Spleen (tissue), 11 donors: ENCODE measurements around the gene TAS1R1. TPM values are rescaled to one million over a fixed set of nuclear protein-coding genes. Genes with fewer than 3 reads are reported as not detected.

Experiments
- DNase-seq: peaks from one replicate; pipeline ENCODE4 v3.0.0-alpha.2; 2020
- H3K27ac ChIP-seq, 8 donors: fragments of 200-600 bp; sonication (generic) in 7 of 8; 1 replicate in 4 of 8; 2 replicates in 4 of 8; pipeline versions ENCODE4 v1.5.0 to v1.8.0; 2016 to 2021; ENCODE audit warnings: inconsistent platforms in 4 of 8, mild to moderate bottlenecking in 4 of 8, moderate library complexity in 1 of 8
- H3K27me3 ChIP-seq, 7 donors: fragments of 200-600 bp; sonication (generic) in 6 of 7; replicated peaks in 1 of 7; 1 replicate in 4 of 7; 2 replicates in 3 of 7; pipeline versions ENCODE4 v1.5.0 to v1.8.0; 2016 to 2021; ENCODE audit warnings: inconsistent platforms in 3 of 7, mild to moderate bottlenecking in 1 of 7
- H3K36me3 ChIP-seq, 6 donors: fragments of 200-600 bp; sonication (generic) in 5 of 6; 1 replicate in 4 of 6; 2 replicates in 2 of 6; pipeline versions ENCODE4 v1.5.0 to v1.8.0; 2016 to 2021; ENCODE audit warnings: inconsistent platforms in 2 of 6
- H3K4me1 ChIP-seq, 6 donors: fragments of 200-600 bp; sonication (generic) in 5 of 6; 1 replicate in 3 of 6; 2 replicates in 3 of 6; pipeline versions ENCODE4 v1.5.0 to v1.8.0; 2016 to 2021; ENCODE audit warnings: inconsistent platforms in 3 of 6
- H3K4me3 ChIP-seq, 8 donors: fragments of 200-600 bp; sonication (generic) in 7 of 8; 1 replicate in 4 of 8; 2 replicates in 4 of 8; pipeline versions ENCODE4 v1.5.0 to v1.8.0; 2016 to 2021; ENCODE audit warnings: inconsistent platforms in 4 of 8, mild to moderate bottlenecking in 4 of 8, moderate library complexity in 2 of 8
- H3K9me3 ChIP-seq, 8 donors: fragments of 200-600 bp; sonication (generic) in 7 of 8; 1 replicate in 4 of 8; 2 replicates in 4 of 8; pipeline versions ENCODE4 v1.5.0 to v1.8.0; 2016 to 2021; ENCODE audit warnings: inconsistent platforms in 4 of 8
- POLR2A ChIP-seq, 3 donors: fragments of 450-650 bp; IDR thresholded peaks; one replicate each; pipeline ENCODE4 v1.5.1; 2017; ENCODE audit warnings: antibody characterized with exemption in 3 of 3, mild to moderate bottlenecking in 1 of 3
- POLR2AphosphoS5 ChIP-seq, 3 donors: sonication (generic); formaldehyde crosslinking; IDR thresholded peaks; one replicate each; pipeline ENCODE4 v1.5.1; 2017; ENCODE audit warnings: antibody characterized with exemption in 3 of 3
- WGBS, 5 donors: extraction: QIAGEN DNeasy Blood & Tissue Kit in 3 of 5; methylation state at CpG; one replicate each; pipeline versions ENCODE4 v1.1.5 to v1.1.7; 2013 to 2018; 5-methylcytosine and 5-hydroxymethylcytosine counted together
- intact Hi-C: fragments of 100-400 bp; cut with DNase I; formaldehyde crosslinking; loops from one replicate; pipeline ENCODE4 v1.15.0; 2023; ENCODE audit warnings: low total_unique reads
- polyA plus RNA-seq, 3 donors: library from polyadenylated mRNA; stranded (reverse); fragments of 200-250 nt; gene quantifications; one replicate each; pipeline ENCODE4 v1.2.1, GENCODE V29; 2013
- total RNA-seq, 7 donors: library from RNA; depleted of rRNA in 3 of 7; stranded (reverse); fragments of >200 nt in 3 of 7; fragmentation: NEBNext Ultra II Directional in 4 of 7; extraction: Animal tissue kit (Norgen Biotek cat#: 25700) in 4 of 7; gene quantifications; one replicate each; pipeline versions ENCODE4 v1.1.0 to v1.2.1, GENCODE V29; 2016 to 2021
- TF ChIP-seq, protein P1 (sequence below), 11 experiments: fragments of 200-600 bp in 7 of 11; fragments of 450-650 bp in 4 of 11; sonication (generic) in 4 of 11; IDR thresholded peaks in 8 of 11; conservative IDR thresholded peaks in 3 of 11; 1 replicate in 7 of 11; 2 replicates in 4 of 11; pipeline versions ENCODE4 v1.4.0 to v1.8.0; 2016 to 2021; ENCODE audit warnings: antibody characterized with exemption in 11 of 11, inconsistent platforms in 4 of 11, mild to moderate bottlenecking in 1 of 11
- donor health status: healthy with polysubstance abuse.
- donor health status: DM: no; HTN: no; CAD: no; lungs with moderate emphysema.
- donor health status: DM: no; HTN: no; CAD: no.
- donor health status: Bipolar disorder and iron deficiency.
- donor health status: healthy.
- donor health status: DM: no; HTN: no; CAD: no.
- donor health status: DM: yes; HTN: yes; CAD: no.

Gene TAS1R1
- total and polyA plus RNA-seq, 10 donors, result 0.09 to 0.88 (median 0.43) TPM

DNA sequence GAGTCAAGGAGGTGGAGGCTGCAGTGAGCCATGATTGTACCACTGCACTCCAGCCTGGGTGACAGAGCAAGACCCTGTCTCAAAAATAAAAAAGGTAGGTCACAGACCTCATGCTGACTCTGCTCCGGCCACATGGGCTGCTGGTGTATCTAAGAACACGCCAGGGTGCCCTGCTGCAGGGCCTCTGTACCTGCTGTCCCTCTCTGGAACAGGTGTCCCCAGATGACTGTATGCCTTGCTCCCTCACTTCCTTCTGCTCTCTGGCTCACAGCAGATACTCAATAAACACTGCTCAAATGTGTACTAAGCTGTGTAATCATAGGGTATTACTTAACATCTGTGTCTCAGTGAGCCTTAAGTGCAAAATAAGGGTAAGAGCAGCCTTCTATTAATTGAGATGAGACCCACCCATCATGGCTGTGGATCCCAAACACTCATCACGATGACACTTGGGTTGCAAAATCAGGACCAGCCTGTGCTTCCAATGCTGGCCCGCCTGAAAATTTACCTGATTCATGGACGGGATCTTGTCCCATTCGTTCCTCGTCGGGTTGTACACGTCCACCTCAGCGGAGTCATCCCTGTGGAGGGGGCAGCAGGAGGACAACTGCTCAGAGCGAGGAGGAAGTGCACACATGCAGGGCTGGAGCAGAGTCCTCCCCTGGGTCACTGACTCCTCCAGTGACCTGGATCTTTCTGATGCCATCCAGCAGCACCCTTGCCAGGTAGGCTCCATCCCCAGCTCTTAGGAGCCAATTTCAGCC is 40.1 kb downstream of the TAS1R1 start:
- no peak overlapping the region for H3K27ac ChIP-seq
- DNase-seq, result no peak
- no peaks in the 10 kb centered on the region for H3K27me3 ChIP-seq
- WGBS, 5 donors, result 89 to 96% (median 91%) methylated on average over 11 of the region's 11 CpGs
- intact Hi-C loops, result no loop called here
- H3K36me3 ChIP-seq, result peaks cover 4 to 92% (median 74%) of the 10 kb centered on the region in 6 donors
- H3K4me3 ChIP-seq, result no peak overlapping the region
- no peak for TF ChIP-seq POLR2A (IDR thresholded peaks at IDR 0.05)
- TF ChIP-seq, protein P1, sequence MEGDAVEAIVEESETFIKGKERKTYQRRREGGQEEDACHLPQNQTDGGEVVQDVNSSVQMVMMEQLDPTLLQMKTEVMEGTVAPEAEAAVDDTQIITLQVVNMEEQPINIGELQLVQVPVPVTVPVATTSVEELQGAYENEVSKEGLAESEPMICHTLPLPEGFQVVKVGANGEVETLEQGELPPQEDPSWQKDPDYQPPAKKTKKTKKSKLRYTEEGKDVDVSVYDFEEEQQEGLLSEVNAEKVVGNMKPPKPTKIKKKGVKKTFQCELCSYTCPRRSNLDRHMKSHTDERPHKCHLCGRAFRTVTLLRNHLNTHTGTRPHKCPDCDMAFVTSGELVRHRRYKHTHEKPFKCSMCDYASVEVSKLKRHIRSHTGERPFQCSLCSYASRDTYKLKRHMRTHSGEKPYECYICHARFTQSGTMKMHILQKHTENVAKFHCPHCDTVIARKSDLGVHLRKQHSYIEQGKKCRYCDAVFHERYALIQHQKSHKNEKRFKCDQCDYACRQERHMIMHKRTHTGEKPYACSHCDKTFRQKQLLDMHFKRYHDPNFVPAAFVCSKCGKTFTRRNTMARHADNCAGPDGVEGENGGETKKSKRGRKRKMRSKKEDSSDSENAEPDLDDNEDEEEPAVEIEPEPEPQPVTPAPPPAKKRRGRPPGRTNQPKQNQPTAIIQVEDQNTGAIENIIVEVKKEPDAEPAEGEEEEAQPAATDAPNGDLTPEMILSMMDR (IDR thresholded peaks at IDR 0.05 in 8 of 11, conservative IDR thresholded peaks at IDR 0.05 in 3 of 11), result no peak
- no peak for TF ChIP-seq POLR2AphosphoS5 (IDR thresholded peaks at IDR 0.05)
- H3K9me3 ChIP-seq, result no peaks in the 10 kb centered on the region
- H3K4me1 ChIP-seq, result peaks cover 15 to 100% (median 79%) of the 10 kb centered on the region in 6 donors

DNA sequence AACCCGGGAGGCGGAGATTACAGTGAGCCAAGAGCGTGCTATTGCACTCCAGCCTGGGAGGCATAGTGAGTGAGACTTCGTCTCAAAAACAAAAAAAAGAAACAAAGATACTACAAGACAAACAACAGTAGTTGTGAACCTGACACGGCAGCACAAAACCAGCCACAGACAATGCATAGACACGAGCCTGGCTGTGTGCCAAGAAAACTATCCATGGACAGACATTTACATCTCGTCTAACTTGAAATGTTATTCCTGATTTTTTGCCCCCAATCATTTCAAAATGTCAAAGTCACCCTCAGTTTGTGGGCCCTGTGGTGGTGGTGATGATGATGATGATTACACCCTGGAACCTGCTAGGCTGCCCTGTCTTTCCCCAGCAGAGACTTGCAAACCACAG is 41.2 kb downstream of the TAS1R1 start:
- no peak overlapping the region for H3K27ac ChIP-seq
- peaks cover 4 to 82% (median 69%) of the 10 kb centered on the region in 6 donors for H3K36me3 ChIP-seq
- TF ChIP-seq, protein P1 (IDR thresholded peaks at IDR 0.05 in 8 of 11, conservative IDR thresholded peaks at IDR 0.05 in 3 of 11), result no peak
- TF ChIP-seq POLR2A (IDR thresholded peaks at IDR 0.05), result no peak
- no peak for TF ChIP-seq POLR2AphosphoS5 (IDR thresholded peaks at IDR 0.05)
- WGBS, 5 donors, result 72 to 84% (median 80%) methylated on average over 7 of the region's 7 CpGs
- H3K4me3 ChIP-seq, result no peak overlapping the region
- intact Hi-C loops, result no loop called here
- no peaks in the 10 kb centered on the region for H3K27me3 ChIP-seq
- DNase-seq, result no peak
- H3K4me1 ChIP-seq, result peaks cover 20 to 100% (median 75%) of the 10 kb centered on the region in 6 donors
- no peaks in the 10 kb centered on the region for H3K9me3 ChIP-seq

DNA sequence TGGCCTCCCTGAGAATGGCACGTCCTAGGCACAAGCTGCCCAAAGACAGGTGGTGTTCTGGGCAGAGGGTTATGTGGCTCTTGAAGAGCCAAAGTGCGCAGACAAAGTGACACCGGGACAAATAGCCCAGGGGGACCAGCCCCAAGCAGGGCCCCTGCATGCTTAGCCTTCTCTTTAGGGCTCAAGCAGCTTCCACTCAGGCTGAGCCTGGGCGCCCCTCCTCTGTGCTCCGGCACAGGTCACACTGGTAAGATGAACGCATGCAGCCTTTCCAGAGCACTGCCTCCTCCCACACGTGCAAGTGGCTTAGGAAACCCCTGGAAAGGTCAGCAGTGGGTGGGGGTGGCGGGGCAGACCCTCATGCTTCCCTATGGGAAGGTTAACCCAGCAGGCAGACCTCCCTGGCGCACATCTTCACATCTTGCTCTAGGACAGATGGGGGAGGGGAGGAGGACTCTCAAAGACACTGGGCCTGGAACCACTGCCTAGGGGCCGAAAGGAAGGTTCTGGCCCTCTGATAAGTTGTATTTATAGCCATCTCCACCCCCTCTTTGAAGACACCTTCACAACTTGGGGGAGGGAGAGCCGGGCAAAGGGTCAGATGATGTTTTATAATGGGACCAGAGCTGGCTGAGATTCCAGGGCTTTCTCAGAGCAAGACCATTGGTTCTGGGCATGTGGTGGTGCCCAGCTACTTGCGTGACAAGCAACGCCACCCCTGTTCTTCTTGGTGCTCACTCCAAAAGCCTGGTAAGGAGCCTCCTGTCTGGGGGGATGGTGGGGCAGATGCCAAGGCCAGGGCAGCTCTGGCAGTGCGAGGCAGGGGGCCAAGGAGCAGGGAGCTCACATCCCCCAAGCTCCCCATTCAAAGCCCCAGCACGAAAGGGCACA is 42.0 kb downstream of the TAS1R1 start:
- TF ChIP-seq POLR2AphosphoS5 (IDR thresholded peaks at IDR 0.05), result peak in 1 of 3 donors; percentile 29
- TF ChIP-seq POLR2A (IDR thresholded peaks at IDR 0.05), result no peak
- TF ChIP-seq, protein P1 (IDR thresholded peaks at IDR 0.05 in 8 of 11, conservative IDR thresholded peaks at IDR 0.05 in 3 of 11), result no peak
- peak overlapping the region in 1 of 8 donors; percentile 100 for H3K4me3 ChIP-seq
- no peaks in the 10 kb centered on the region for H3K9me3 ChIP-seq
- H3K27ac ChIP-seq, result peak overlapping the region in 1 of 8 donors; percentile 99
- peaks cover 20 to 96% (median 70%) of the 10 kb centered on the region in 6 donors for H3K4me1 ChIP-seq
- intact Hi-C loops, result no loop called here
- no peak for DNase-seq
- H3K27me3 ChIP-seq, result no peaks in the 10 kb centered on the region
- H3K36me3 ChIP-seq, result peaks cover 4 to 74% (median 66%) of the 10 kb centered on the region in 6 donors
- WGBS, 5 donors, result 85 to 90% (median 87%) methylated on average over 12 to 15 of the region's 15 CpGs
